OCI-LY1 (cell line): ENCODE measurements around the gene INPP5A.

Source experiments
- EZH2 ChIP-seq: fragments of 200-600 bp; sonication (generic), shearing (Covaris generic); IDR thresholded peaks from 2 replicates; pipeline ENCODE4 v1.8.0; 2017; ENCODE audit warnings: borderline replicate concordance, mixed run types, mild to moderate bottlenecking, antibody characterized with exemption, low read length, moderate library complexity, mixed read lengths
- TF ChIP-seq, protein P1 (sequence below): fragments of 200-600 bp; sonication (generic), shearing (Covaris generic); IDR thresholded peaks from 2 replicates; pipeline ENCODE4 v1.5.1; 2017; ENCODE audit warnings: mild to moderate bottlenecking, antibody characterized with exemption, low read length, moderate library complexity, mixed read lengths

DNA sequence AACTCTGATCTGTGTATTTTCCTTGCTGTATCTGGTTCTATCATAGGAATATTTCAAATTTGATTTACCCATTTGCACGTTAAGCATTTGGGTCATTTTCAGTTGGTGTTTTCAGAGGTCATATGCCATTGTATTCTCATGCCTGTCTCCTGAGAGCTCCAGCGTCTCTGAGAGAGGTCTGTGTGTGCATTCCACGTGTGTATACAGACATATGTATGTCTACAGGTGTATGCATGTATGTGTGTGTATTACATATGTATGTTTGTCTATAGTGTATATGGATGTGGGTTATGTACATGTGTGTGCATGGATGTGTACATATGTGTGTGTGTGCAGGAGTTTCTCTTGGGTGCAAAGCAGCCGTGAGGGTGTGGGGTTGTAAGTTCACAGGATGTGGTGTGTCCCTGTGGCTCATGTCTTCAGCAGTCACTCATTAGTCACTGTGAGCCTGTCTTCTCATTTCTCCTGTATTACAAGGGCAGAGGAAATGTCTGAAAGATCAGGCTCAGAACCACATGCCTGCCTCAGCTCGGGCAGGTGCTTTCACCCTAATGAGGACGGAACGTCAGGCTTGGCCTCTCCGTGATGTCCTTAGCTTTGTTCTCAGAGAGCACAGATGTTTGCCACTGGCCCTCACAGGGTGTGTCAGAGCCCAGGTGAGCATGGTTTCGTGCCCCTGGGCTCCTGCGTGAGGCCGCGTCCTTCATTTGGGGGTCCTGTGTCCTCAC is 146.7 kb downstream of the INPP5A start:
- TF ChIP-seq, protein P1, sequence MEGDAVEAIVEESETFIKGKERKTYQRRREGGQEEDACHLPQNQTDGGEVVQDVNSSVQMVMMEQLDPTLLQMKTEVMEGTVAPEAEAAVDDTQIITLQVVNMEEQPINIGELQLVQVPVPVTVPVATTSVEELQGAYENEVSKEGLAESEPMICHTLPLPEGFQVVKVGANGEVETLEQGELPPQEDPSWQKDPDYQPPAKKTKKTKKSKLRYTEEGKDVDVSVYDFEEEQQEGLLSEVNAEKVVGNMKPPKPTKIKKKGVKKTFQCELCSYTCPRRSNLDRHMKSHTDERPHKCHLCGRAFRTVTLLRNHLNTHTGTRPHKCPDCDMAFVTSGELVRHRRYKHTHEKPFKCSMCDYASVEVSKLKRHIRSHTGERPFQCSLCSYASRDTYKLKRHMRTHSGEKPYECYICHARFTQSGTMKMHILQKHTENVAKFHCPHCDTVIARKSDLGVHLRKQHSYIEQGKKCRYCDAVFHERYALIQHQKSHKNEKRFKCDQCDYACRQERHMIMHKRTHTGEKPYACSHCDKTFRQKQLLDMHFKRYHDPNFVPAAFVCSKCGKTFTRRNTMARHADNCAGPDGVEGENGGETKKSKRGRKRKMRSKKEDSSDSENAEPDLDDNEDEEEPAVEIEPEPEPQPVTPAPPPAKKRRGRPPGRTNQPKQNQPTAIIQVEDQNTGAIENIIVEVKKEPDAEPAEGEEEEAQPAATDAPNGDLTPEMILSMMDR = no peak
- no peak for TF ChIP-seq EZH2
